HG03460 (cell line): ENCODE data around the gene ARHGAP26.

Source experiments
- ATAC-seq: cut with Tn5 transposase; IDR thresholded peaks from one replicate; pipeline ENCODE4 v1.9.1; 2021; ENCODE audit not compliant: unreplicated experiment

The ARHGAP26 gene

GRCh38 chr5:143152445-143152844 is 382.3 kb downstream of the ARHGAP26 start:
- ATAC-seq: no peak

GRCh38 chr5:143153332-143154119 is 383.3 kb downstream of the ARHGAP26 start:
- ATAC-seq: no peak

GRCh38 chr5:143154510-143155370 is 384.6 kb downstream of the ARHGAP26 start:
- ATAC-seq: no peak

- ATAC-seq: no peak
Observed at GRCh38 chr5:143155455-143155854, 385.3 kb downstream of the ARHGAP26 start.

GRCh38 chr5:143156086-143156485 is 385.9 kb downstream of the ARHGAP26 start:
- no peak for ATAC-seq

GRCh38 chr5:143156572-143156971 is 386.4 kb downstream of the ARHGAP26 start:
- ATAC-seq: no peak

- no peak for ATAC-seq
Observed at GRCh38 chr5:143159031-143159430, 388.9 kb downstream of the ARHGAP26 start.

GRCh38 chr5:143161885-143162540 is 391.8 kb downstream of the ARHGAP26 start:
- no peak for ATAC-seq

GRCh38 chr5:143162810-143163209 is 392.6 kb downstream of the ARHGAP26 start:
- no peak for ATAC-seq

GRCh38 chr5:143164557-143164956 is 394.4 kb downstream of the ARHGAP26 start:
- ATAC-seq: no peak

- no peak for ATAC-seq
Observed at GRCh38 chr5:143165049-143165880, 395.1 kb downstream of the ARHGAP26 start.

- ATAC-seq: peak; percentile 9
Observed at GRCh38 chr5:143166090-143166489, 395.9 kb downstream of the ARHGAP26 start.

- ATAC-seq: peak; percentile 60
Observed at GRCh38 chr5:143166661-143167420, 396.7 kb downstream of the ARHGAP26 start.

GRCh38 chr5:143168171-143168741 is 398.1 kb downstream of the ARHGAP26 start:
- no peak for ATAC-seq

- no peak for ATAC-seq
Observed at GRCh38 chr5:143168921-143169810, 399.0 kb downstream of the ARHGAP26 start.

- no peak for ATAC-seq
Observed at GRCh38 chr5:143170104-143170503, 399.9 kb downstream of the ARHGAP26 start.

GRCh38 chr5:143170977-143171376 is 400.8 kb downstream of the ARHGAP26 start:
- no peak for ATAC-seq

- no peak for ATAC-seq
Observed at GRCh38 chr5:143172739-143173138, 402.6 kb downstream of the ARHGAP26 start.
